Cortex of kidney (tissue), 1 donor: ENCODE data around the gene FOXD4.
"Not testable (repeated sequence)": the region's sequence is repeated elsewhere in the genome, so short reads cannot be mapped to it uniquely, and the experiment has no call there.

ENCODE experiments used
- DNase-seq: peaks from one replicate; lab custom pipeline; 2025; lab: John Stamatoyannopoulos, UW

Gene FOXD4

GRCh38 chr9:117995-118467 is at the start of gene FOXD4:
TSS of gene FOXD4 (minus strand) at chr9:118417. CDS start at chr9:118119, 298 bp downstream.
- not testable (repeated sequence) for DNase-seq

GRCh38 chr9:159871-160270 is 41.7 kb upstream of the FOXD4 start:
- not testable (repeated sequence) for DNase-seq

GRCh38 chr9:151173-151572 is 33.0 kb upstream of the FOXD4 start:
- not testable (repeated sequence) for DNase-seq

- not testable (repeated sequence) for DNase-seq
Measured at GRCh38 chr9:139880-140279, 21.7 kb upstream of the FOXD4 start.

GRCh38 chr9:117144-117994 is 848 bp downstream of the FOXD4 start:
- not testable (repeated sequence) for DNase-seq

- DNase-seq: not testable (repeated sequence)
Measured at GRCh38 chr9:116239-117077, 1.8 kb downstream of the FOXD4 start.

GRCh38 chr9:115118-115451 is 3.1 kb downstream of the FOXD4 start:
- DNase-seq: not testable (repeated sequence)

- DNase-seq: not testable (repeated sequence)
Measured at GRCh38 chr9:114267-115117, 3.7 kb downstream of the FOXD4 start.

GRCh38 chr9:113468-114266 is 4.5 kb downstream of the FOXD4 start:
- not testable (repeated sequence) for DNase-seq

GRCh38 chr9:112589-113467 is 5.4 kb downstream of the FOXD4 start:
- not testable (repeated sequence) for DNase-seq

- DNase-seq: not testable (repeated sequence)
Measured at GRCh38 chr9:110672-111071, 7.5 kb downstream of the FOXD4 start.

- not testable (repeated sequence) for DNase-seq
Measured at GRCh38 chr9:109540-109939, 8.7 kb downstream of the FOXD4 start.

GRCh38 chr9:108742-109495 is 9.3 kb downstream of the FOXD4 start:
- DNase-seq: not testable (repeated sequence)

- not testable (repeated sequence) for DNase-seq
Measured at GRCh38 chr9:105991-106390, 12.2 kb downstream of the FOXD4 start.

GRCh38 chr9:100430-100829 is 17.8 kb downstream of the FOXD4 start:
- not testable (repeated sequence) for DNase-seq

- DNase-seq: not testable (repeated sequence)
Measured at GRCh38 chr9:99867-100266, 18.4 kb downstream of the FOXD4 start.

GRCh38 chr9:98775-99174 is 19.4 kb downstream of the FOXD4 start:
- not testable (repeated sequence) for DNase-seq

- DNase-seq: not testable (repeated sequence)
Measured at GRCh38 chr9:94992-95391, 23.2 kb downstream of the FOXD4 start.

- DNase-seq: not testable (repeated sequence)
Measured at GRCh38 chr9:94323-94722, 23.9 kb downstream of the FOXD4 start.
